ENCODE measurements around the gene ZNF775.

ZNF775 gene

GRCh38 chr7:150335774-150336112 is 43.4 kb upstream of the ZNF775 start:
- TF ChIP-seq CTCF (IDR thresholded peaks at IDR 0.05) (no peak), ZFX (IDR thresholded peaks at IDR 0.05; ENCODE audit: borderline replicate concordance) (no peak)
- no peak overlapping the region for H3K27ac ChIP-seq

- H3K27ac ChIP-seq = no peak overlapping the region
- TF ChIP-seq CTCF (IDR thresholded peaks at IDR 0.05) (no peak), ZFX (IDR thresholded peaks at IDR 0.05; ENCODE audit: borderline replicate concordance) (no peak)
Observed at GRCh38 chr7:150336746-150337145, 42.4 kb upstream of the ZNF775 start.

GRCh38 chr7:150337179-150337578 is 42.0 kb upstream of the ZNF775 start:
- no peak overlapping the region for H3K27ac ChIP-seq

GRCh38 chr7:150337659-150338081 is 41.5 kb upstream of the ZNF775 start:
- TF ChIP-seq ZFX (IDR thresholded peaks at IDR 0.05; ENCODE audit: borderline replicate concordance) (no peak), CTCF (IDR thresholded peaks at IDR 0.05) (no peak)
- H3K27ac ChIP-seq = no peak overlapping the region

More at GRCh38 chr7:150337179-150337578, 42.0 kb upstream of the ZNF775 start:
- TF ChIP-seq ZFX (IDR thresholded peaks at IDR 0.05; ENCODE audit: borderline replicate concordance) (no peak), CTCF (IDR thresholded peaks at IDR 0.05) (no peak)

- no peak for TF ChIP-seq ZFX (IDR thresholded peaks at IDR 0.05; ENCODE audit: borderline replicate concordance)
- no peak for TF ChIP-seq CTCF (IDR thresholded peaks at IDR 0.05)
- no peak overlapping the region for H3K27ac ChIP-seq
Observed at GRCh38 chr7:150338166-150338829, 40.8 kb upstream of the ZNF775 start.

- no peak overlapping the region for H3K27ac ChIP-seq
- TF ChIP-seq ZFX (IDR thresholded peaks at IDR 0.05; ENCODE audit: borderline replicate concordance) (no peak), CTCF (IDR thresholded peaks at IDR 0.05) (no peak)
Observed at GRCh38 chr7:150339409-150339809, 39.7 kb upstream of the ZNF775 start.

- TF ChIP-seq ZFX (IDR thresholded peaks at IDR 0.05; ENCODE audit: borderline replicate concordance) (no peak), CTCF (IDR thresholded peaks at IDR 0.05) (no peak)
- no peak overlapping the region for H3K27ac ChIP-seq
Observed at GRCh38 chr7:150340024-150340749, 38.9 kb upstream of the ZNF775 start.

Measured in 22Rv1 (cell line).